ENCODE results near the gene SYCP1. TPM values are rescaled to one million over a fixed set of nuclear protein-coding genes. Genes with fewer than 3 reads are reported as not detected.

The SYCP1 gene
- total and polyA plus RNA-seq, 2 of the 8 experiments (the other 6 are each of a cell fraction or from before 2014, with no cell fraction given) = 0.11 to 0.26 TPM

DNA sequence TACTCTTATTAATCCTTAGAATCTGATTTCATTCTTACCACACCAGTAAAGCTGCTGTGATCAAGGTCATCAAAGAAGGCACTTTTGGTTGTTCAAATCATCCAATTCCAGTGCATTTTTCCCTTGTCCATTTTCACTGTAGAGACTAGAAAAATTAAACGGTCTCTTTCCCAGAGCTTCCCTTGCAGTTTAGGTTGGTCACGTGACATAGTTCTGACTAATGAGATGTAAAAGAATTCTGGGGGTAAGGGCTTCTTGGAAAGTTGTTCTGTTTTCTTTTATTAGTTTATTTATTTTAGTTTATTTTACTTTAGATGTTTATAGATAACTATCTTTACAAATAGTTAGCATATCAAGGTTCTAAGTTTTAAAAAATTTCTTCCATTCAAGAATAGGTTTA is 34.3 kb upstream of the SYCP1 start:
- Histone ChIP-seq H2AFZ (ENCODE audit: low read length) (no peak overlapping the region), H3K4me1 (replicated peaks in 1 of 4; ENCODE audit: control insufficient read depth in 3 of 4, insufficient read depth in 4 of 4, low read length in 3 of 4) (no peaks in the 10 kb centered on the region), H3K4me2 (ENCODE audit: insufficient read depth in 1 of 2, low read depth in 2 of 2, low read length in 2 of 2) (no peak overlapping the region), H3K23ac (ENCODE audit: insufficient read length) (no peak overlapping the region), H2BK12ac (ENCODE audit: low read depth, low read length) (no peak overlapping the region), H3K9me3 (ENCODE audit: insufficient read depth in 2 of 2, low read depth in 1 of 2, low read length in 1 of 2) (peaks cover 0 to 14% of the 10 kb centered on the region in 2 experiments; a peak in 3 of 4 replicates), H3K56ac (replicated peaks; ENCODE audit: insufficient read length, low read depth, low read length) (no peak overlapping the region), H3K36me3 (ENCODE audit: control insufficient read depth in 2 of 4, insufficient read depth in 4 of 4, low read length in 3 of 4) (no peaks in the 10 kb centered on the region), H3K79me1 (ENCODE audit: low read depth, low read length) (no peaks in the 10 kb centered on the region), H4K8ac (ENCODE audit: extremely low read depth, insufficient read depth, low read length) (no peak overlapping the region), H3K23me2 (ENCODE audit: low read depth, low read length) (no peaks in the 10 kb centered on the region), H2AK5ac (ENCODE audit: low read depth, low read length) (no peak overlapping the region), H3K27ac (ENCODE audit: low read depth, low read length) (no peak overlapping the region), H3K4ac (replicated peaks; ENCODE audit: insufficient read length, low read depth, low read length) (no peak overlapping the region), H4K5ac (ENCODE audit: insufficient read length, low read depth, low read length) (no peak overlapping the region), H3K9ac (replicated peaks in 1 of 4; ENCODE audit: extremely low read depth in 1 of 4, low read depth in 3 of 4, low read length in 3 of 4) (no peak overlapping the region), H2BK20ac (ENCODE audit: low read length) (no peak overlapping the region), H3K27me3 (replicated peaks in 1 of 4; ENCODE audit: control insufficient read depth in 3 of 4, extremely low read depth in 1 of 4, insufficient read depth in 3 of 4, low read length in 3 of 4) (no peaks in the 10 kb centered on the region), H2BK15ac (ENCODE audit: low read length) (no peak overlapping the region), H3K4me3 (ENCODE audit: extremely low read depth in 1 of 4, insufficient read depth in 2 of 4, low read depth in 3 of 4, low read length in 4 of 4) (no peak overlapping the region), H2BK5ac (ENCODE audit: low read depth, low read length) (no peak overlapping the region), H4K20me1 (replicated peaks in 1 of 2; ENCODE audit: control insufficient read depth in 1 of 2, insufficient read depth in 2 of 2, low read length in 2 of 2) (no peaks in the 10 kb centered on the region), H3K18ac (ENCODE audit: extremely low read depth, low read length) (no peak overlapping the region), H2BK120ac (replicated peaks; ENCODE audit: low read depth, low read length) (no peak overlapping the region), H4K91ac (replicated peaks; ENCODE audit: insufficient read length, low read length) (no peak overlapping the region), H3K14ac (ENCODE audit: insufficient read length) (no peak overlapping the region), H3K79me2 (ENCODE audit: control insufficient read depth in 1 of 2, insufficient read depth in 2 of 2, low read length in 2 of 2) (no peaks in the 10 kb centered on the region)
- ChIA-PET CTCF (ENCODE audit: partially characterized antibody) (no interaction called here), POLR2A (ENCODE audit: partially characterized antibody) (no interaction called here)
- WGBS, 2 experiments (ENCODE audit: extremely low coverage in 1 of 2, insufficient coverage in 1 of 2, insufficient read length in 1 of 2, insufficient replicate concordance in 2 of 2, low coverage in 1 of 2, low lambda C conversion rate in 2 of 2, missing lambda C conversion rate in 1 of 2) = 92% methylated on average over 2 of the region's 2 CpGs; no CpG with 5 or more reads in 1 of the 2 experiments
- TF ChIP-seq SRF (IDR thresholded peaks at IDR 0.05; ENCODE audit: low read depth, low read length) (no peak), ZNF274 (IDR thresholded peaks at IDR 0.05; ENCODE audit: borderline replicate concordance, extremely low read depth, low read length) (no peak), CHD2 (IDR thresholded peaks at IDR 0.05; ENCODE audit: low read length) (no peak), YY1 (IDR thresholded peaks at IDR 0.05; ENCODE audit: low read depth, low read length) (no peak), SP2 (IDR thresholded peaks at IDR 0.05; ENCODE audit: low read length) (no peak), SUZ12 (IDR thresholded peaks at IDR 0.05; ENCODE audit: low read length) (no peak)
- DNase-seq (ENCODE audit: low read depth in 1 of 2, low spot score in 2 of 2) = no peak
- FAIRE-seq = no peak
